Psoas muscle (tissue), 8 donors: Measurements from ENCODE around the gene SLC39A2. TPM values are rescaled to one million over a fixed set of nuclear protein-coding genes. Genes with fewer than 3 reads are reported as not detected.

ENCODE experiments used
- ATAC-seq, 4 donors: fragments of 200-7000 bp; cut with Tn5 transposase; one replicate each; pipeline ENCODE4 v1.9.1; 2020; ENCODE audit warnings: moderate library complexity in 3 of 4, mild to moderate bottlenecking in 2 of 4
- DNase-seq, 2 donors: peaks; one replicate each; pipeline ENCODE4 v3.0.0-alpha.2; 2020
- H3K27ac ChIP-seq: fragments of 200-600 bp; one replicate; pipeline ENCODE4 v1.8.0; 2022
- H3K27me3 ChIP-seq, 3 donors: fragments of 200-600 bp in 1 of 3; one replicate each; pipeline versions ENCODE4 v1.6.1 to v1.8.0; 2013 to 2022; ENCODE audit warnings: low read length in 2 of 3, mild to moderate bottlenecking in 2 of 3, moderate library complexity in 1 of 3; ENCODE audit not compliant: insufficient read depth in 3 of 3
- H3K36me3 ChIP-seq, 2 donors: fragments of 200-600 bp in 1 of 2; one replicate each; pipeline versions ENCODE4 v1.6.1 to v1.8.0; 2013 to 2022; ENCODE audit warnings: low read depth in 1 of 2, mild to moderate bottlenecking in 1 of 2, moderate library complexity in 1 of 2; ENCODE audit not compliant: insufficient read depth in 1 of 2
- H3K4me1 ChIP-seq: fragments of 200-600 bp; one replicate; pipeline ENCODE4 v1.8.0; 2022
- H3K4me3 ChIP-seq: fragments of 200-600 bp; one replicate; pipeline ENCODE4 v1.8.0; 2022; ENCODE audit warnings: mild to moderate bottlenecking
- H3K9me3 ChIP-seq: fragments of 200-600 bp; one replicate; pipeline ENCODE4 v1.8.0; 2022
- WGBS, 3 donors: extraction: QIAGEN DNeasy Blood & Tissue Kit; methylation state at CpG; one replicate each; pipeline versions ENCODE4 v1.1.6 to v1.1.7; 2013; 5-methylcytosine and 5-hydroxymethylcytosine counted together
- intact Hi-C, 2 donors: fragments of 100-400 bp; cut with DNase I; formaldehyde crosslinking; loops; one replicate each; pipeline versions ENCODE4 v1.11.0 to v1.14.2; 2022
- polyA plus RNA-seq, 3 donors: library from polyadenylated mRNA; stranded (reverse); fragments of 200-250 nt; gene quantifications; one replicate each; pipeline ENCODE4 v1.2.3, GENCODE V29; 2013
- total RNA-seq, 4 donors: library from RNA; stranded (reverse); fragmentation: NEBNext Ultra II Directional in 2 of 4; extraction: Animal tissue kit (Norgen Biotek cat#: 25700) in 2 of 4; gene quantifications; one replicate each; pipeline versions ENCODE4 v1.2.1 to v1.2.4, GENCODE V29; 2021 to 2023
- TF ChIP-seq, protein P1 (sequence below): fragments of 200-600 bp; IDR thresholded peaks from one replicate; pipeline ENCODE4 v1.8.0; 2022; ENCODE audit warnings: antibody characterized with exemption
- donor health status: healthy with polysubstance abuse.
- donor health status: DM: no; HTN: no; CAD: no; lungs with moderate emphysema.
- donor health status: Bipolar disorder and iron deficiency.
- donor health status: healthy.
- donor health status: DM: yes; HTN: yes; CAD: no.
- donor health status: DM: no; HTN: no; CAD: no.
- donor health status: DM: no; HTN: no; CAD: no.
- donor health status: DM: yes; HTN: yes; CAD: no.

Gene SLC39A2
- total and polyA plus RNA-seq, 7 donors = 0.04 TPM; not detected in 6

DNA sequence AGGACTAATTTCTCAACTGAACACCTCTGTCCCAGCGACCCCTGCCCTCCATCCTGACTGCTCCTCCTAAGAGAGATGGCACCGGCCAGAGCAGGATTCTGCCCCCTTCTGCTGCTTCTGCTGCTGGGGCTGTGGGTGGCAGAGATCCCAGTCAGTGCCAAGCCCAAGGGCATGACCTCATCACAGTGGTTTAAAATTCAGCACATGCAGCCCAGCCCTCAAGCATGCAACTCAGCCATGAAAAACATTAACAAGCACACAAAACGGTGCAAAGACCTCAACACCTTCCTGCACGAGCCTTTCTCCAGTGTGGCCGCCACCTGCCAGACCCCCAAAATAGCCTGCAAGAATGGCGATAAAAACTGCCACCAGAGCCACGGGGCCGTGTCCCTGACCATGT lies 43.8 kb downstream of the SLC39A2 start:
- TF ChIP-seq, protein P1, sequence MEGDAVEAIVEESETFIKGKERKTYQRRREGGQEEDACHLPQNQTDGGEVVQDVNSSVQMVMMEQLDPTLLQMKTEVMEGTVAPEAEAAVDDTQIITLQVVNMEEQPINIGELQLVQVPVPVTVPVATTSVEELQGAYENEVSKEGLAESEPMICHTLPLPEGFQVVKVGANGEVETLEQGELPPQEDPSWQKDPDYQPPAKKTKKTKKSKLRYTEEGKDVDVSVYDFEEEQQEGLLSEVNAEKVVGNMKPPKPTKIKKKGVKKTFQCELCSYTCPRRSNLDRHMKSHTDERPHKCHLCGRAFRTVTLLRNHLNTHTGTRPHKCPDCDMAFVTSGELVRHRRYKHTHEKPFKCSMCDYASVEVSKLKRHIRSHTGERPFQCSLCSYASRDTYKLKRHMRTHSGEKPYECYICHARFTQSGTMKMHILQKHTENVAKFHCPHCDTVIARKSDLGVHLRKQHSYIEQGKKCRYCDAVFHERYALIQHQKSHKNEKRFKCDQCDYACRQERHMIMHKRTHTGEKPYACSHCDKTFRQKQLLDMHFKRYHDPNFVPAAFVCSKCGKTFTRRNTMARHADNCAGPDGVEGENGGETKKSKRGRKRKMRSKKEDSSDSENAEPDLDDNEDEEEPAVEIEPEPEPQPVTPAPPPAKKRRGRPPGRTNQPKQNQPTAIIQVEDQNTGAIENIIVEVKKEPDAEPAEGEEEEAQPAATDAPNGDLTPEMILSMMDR = no peak
- H3K27ac ChIP-seq = peak overlapping the region; percentile 73
- intact Hi-C loops = loop anchor here (5.0 kb wide), 2 partner anchors 186 to 346 kb away; no protein-coding TSS in a partner anchor
- 27 to 34% (median 27%) methylated on average over 8 of the region's 8 CpGs for WGBS, 3 donors
- H3K4me3 ChIP-seq = no peak overlapping the region
- DNase-seq = peak in 1 of 2 donors; percentile 52
- no peaks in the 10 kb centered on the region for H3K27me3 ChIP-seq
- no peak for ATAC-seq
- no peaks in the 10 kb centered on the region for H3K36me3 ChIP-seq
- H3K9me3 ChIP-seq = no peaks in the 10 kb centered on the region
- H3K4me1 ChIP-seq = peaks cover 73% of the 10 kb centered on the region

DNA sequence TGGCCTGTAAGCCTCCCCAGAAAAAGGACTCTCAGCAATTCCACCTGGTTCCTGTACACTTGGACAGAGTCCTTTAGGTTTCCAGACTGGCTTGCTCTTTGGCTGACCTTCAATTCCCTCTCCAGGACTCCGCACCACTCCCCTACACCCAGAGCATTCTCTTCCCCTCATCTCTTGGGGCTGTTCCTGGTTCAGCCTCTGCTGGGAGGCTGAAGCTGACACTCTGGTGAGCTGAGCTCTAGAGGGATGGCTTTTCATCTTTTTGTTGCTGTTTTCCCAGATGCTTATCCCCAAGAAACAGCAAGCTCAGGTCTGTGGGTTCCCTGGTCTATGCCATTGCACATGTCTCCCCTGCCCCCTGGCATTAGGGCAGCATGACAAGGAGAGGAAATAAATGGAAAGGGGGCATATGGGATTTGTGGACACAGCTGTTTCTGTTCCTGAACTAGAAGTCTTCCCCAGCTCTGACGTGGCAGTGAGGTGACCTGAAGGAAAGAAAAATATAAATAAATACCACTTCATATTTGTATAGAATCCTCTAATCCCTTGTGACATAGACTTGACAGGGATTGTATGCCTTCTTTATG lies 44.4 kb downstream of the SLC39A2 start:
- H3K4me1 ChIP-seq = peaks cover 73% of the 10 kb centered on the region

DNA sequence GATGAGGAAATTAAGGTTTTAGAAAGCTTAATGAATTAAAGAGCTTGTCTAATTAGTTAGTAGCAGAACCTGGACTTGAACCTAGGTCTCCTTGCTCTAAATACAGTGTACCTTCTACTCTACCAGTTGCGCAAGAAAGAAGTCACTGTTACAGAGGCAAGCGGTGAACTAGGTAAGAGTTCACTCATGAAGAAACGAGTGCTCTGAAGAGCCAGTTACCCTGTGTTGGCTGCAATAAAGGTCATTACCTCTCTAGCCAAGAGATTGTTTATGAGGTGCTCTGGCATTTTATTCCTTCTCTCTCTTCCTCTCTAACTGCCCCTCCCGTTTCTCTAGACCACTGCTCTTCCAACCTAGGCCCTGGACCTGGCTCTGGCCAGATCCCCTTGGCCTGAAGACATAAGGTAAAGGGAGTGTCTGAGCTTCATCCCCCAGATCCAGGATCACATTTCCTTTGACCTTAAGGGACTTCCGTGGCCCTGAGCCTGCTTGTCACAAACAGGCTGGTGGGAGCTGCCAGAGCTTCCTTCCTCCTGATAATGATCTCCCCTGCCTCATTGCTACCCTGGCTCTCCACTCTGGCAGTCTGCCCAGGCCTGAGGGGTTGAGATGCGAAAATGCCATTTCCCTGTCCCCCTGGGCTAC lies 45.0 kb downstream of the SLC39A2 start:
- no peak overlapping the region for H3K4me3 ChIP-seq
- intact Hi-C loops = loop anchor here (5.0 kb wide), 2 partner anchors 187 to 347 kb away; no protein-coding TSS in a partner anchor
- WGBS, 3 donors = 13 to 15% (median 14%) methylated on average over 6 of the region's 6 CpGs
- H3K27me3 ChIP-seq = no peaks in the 10 kb centered on the region
- TF ChIP-seq, protein P1 = no peak
- H3K9me3 ChIP-seq = no peaks in the 10 kb centered on the region
- peak in 3 of 4 donors; percentile 9 to 58 (median 48) for ATAC-seq
- H3K4me1 ChIP-seq = peaks cover 70% of the 10 kb centered on the region
- peak; percentile 35 to 73 for DNase-seq
- H3K27ac ChIP-seq = peak overlapping the region; percentile 73
- no peaks in the 10 kb centered on the region for H3K36me3 ChIP-seq

More for the DNA sequence above, 44.4 kb downstream of the SLC39A2 start:
- intact Hi-C loops = loop anchor here (5.0 kb wide), 2 partner anchors 186 to 346 kb away; no protein-coding TSS in a partner anchor
- WGBS, 3 donors = 9 to 23% (median 12%) methylated on average over 2 of the region's 2 CpGs
- Histone ChIP-seq H3K27ac (peak overlapping the region; percentile 73), H3K27me3 (no peaks in the 10 kb centered on the region), H3K9me3 (no peaks in the 10 kb centered on the region), H3K4me3 (no peak overlapping the region), H3K36me3 (no peaks in the 10 kb centered on the region)
- ATAC-seq = no peak
- DNase-seq = no peak
- TF ChIP-seq, protein P1 = no peak

DNA sequence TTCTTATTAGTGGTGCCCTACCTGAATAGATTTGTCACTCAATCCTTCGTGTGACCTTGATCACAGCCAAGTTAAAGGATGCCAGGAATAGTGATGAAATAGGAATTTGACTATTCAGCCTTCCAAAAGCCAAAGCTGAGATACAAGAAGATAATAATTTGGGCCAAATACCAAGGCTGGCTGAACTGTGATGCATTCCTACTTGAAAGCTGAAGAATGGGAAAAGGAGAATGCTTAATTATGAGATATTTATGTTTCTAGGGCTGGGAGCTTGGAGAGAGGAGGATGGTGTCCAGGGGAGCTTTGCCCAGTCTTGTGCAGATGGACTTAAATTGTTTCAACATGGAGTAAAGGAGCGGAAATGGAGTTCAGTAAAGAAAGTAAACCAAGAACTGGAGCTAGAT lies 48.3 kb downstream of the SLC39A2 start:
- DNase-seq (no peak), ATAC-seq (peak in 3 of 4 donors; percentile 37 to 59 (median 44))
- intact Hi-C loops = no loop called here
- H3K27me3 ChIP-seq = no peaks in the 10 kb centered on the region
- WGBS, 3 donors = 29 to 30% (median 29%) methylated on average over 2 of the region's 2 CpGs
- no peaks in the 10 kb centered on the region for H3K36me3 ChIP-seq
- H3K4me1 ChIP-seq = peaks cover 42% of the 10 kb centered on the region
- no peak overlapping the region for H3K4me3 ChIP-seq
- TF ChIP-seq, protein P1 = no peak
- no peaks in the 10 kb centered on the region for H3K9me3 ChIP-seq
- H3K27ac ChIP-seq = peak overlapping the region; percentile 70
